Pancreas (tissue), 10 donors: ENCODE data around the gene MRPS11. TPM values are rescaled to one million over a fixed set of nuclear protein-coding genes. Genes with fewer than 3 reads are reported as not detected.

Experiments used
- ATAC-seq, 4 donors: fragments of 200-7000 bp; cut with Tn5 transposase; one replicate each; pipeline versions ENCODE4 v1.8.0 to v1.9.1; 2020; ENCODE audit warnings: mild to moderate bottlenecking in 4 of 4, moderate library complexity in 4 of 4
- DNase-seq, 6 donors: peaks; one replicate each; pipeline ENCODE4 v3.0.0-alpha.2; 2020
- FAIRE-seq: peaks from 2 replicates; lab custom pipeline; 2012; peaks lifted over from hg19 to GRCh38; lab: Jason Lieb, UNC
- H3K27ac ChIP-seq, 4 donors: fragments of 200-600 bp; sonication (generic); 1 replicate in 3 of 4; 2 replicates in 1 of 4; pipeline versions ENCODE4 v1.5.0 to v1.8.0; 2020
- H3K27me3 ChIP-seq, 4 donors: fragments of 200-600 bp; one replicate each; pipeline ENCODE4 v1.8.0; 2021
- H3K36me3 ChIP-seq, 3 donors: fragments of 200-600 bp; sonication (generic) in 1 of 3; one replicate each; pipeline versions ENCODE4 v1.5.0 to v1.8.0; 2020 to 2021
- H3K4me1 ChIP-seq, 3 donors: fragments of 200-600 bp; one replicate each; pipeline ENCODE4 v1.8.0; 2021
- H3K4me3 ChIP-seq, 4 donors: fragments of 200-600 bp; sonication (generic) in 2 of 4; one replicate each; pipeline versions ENCODE4 v1.5.0 to v1.8.0; 2020 to 2021
- H3K9me3 ChIP-seq, 4 donors: fragments of 200-600 bp; one replicate each; pipeline ENCODE4 v1.8.0; 2021
- CTCF ChIP-seq, 4 donors: fragments of 200-600 bp; sonication (generic) in 3 of 4; IDR thresholded peaks; one replicate each; pipeline versions ENCODE4 v1.5.0 to v1.8.0; 2021; ENCODE audit warnings: antibody characterized with exemption in 4 of 4
- WGBS, 2 donors: extraction: QIAGEN DNeasy Blood & Tissue Kit; methylation state at CpG; one replicate each; pipeline ENCODE4 v1.1.7; 2013; 5-methylcytosine and 5-hydroxymethylcytosine counted together
- intact Hi-C, 3 donors: fragments of 100-400 bp; cut with DNase I; formaldehyde crosslinking; loops; one replicate each; pipeline versions ENCODE4 v1.11.1 to v1.14.2; 2022
- polyA plus RNA-seq, 2 donors: library from polyadenylated mRNA; stranded (reverse); fragments of 200-250 nt; gene quantifications; one replicate each; pipeline ENCODE4 v1.2.3, GENCODE V29; 2013
- total RNA-seq, 6 donors: library from RNA; stranded (reverse); fragmentation: NEBNext Ultra II Directional in 4 of 6; extraction: Animal tissue kit (Norgen Biotek cat#: 25700) in 4 of 6; gene quantifications; one replicate each; pipeline versions ENCODE4 v1.2.1 to v1.2.4, GENCODE V29; 2021 to 2023
- donor health status: healthy with polysubstance abuse.
- donor health status: DM: no; HTN: no; CAD: no; lungs with moderate emphysema.
- donor health status: DM: no; HTN: no; CAD: no.
- donor health status: control.
- donor health status: control.
- donor health status: Bipolar disorder and iron deficiency.
- donor health status: DM: yes; HTN: yes; CAD: no.
- donor health status: DM: no; HTN: no; CAD: no.
- donor health status: DM: no; HTN: no; CAD: no.
- donor health status: DM: yes; HTN: yes; CAD: no.

MRPS11 gene
- total RNA-seq: 10 to 100 TPM; 12.7 to 21.0 (median 16.0) TPM
- polyA plus RNA-seq: 10 to 100 TPM; 20.2 to 29.5 TPM

GRCh38 chr15:88467073-88467934 lies at the start of gene MRPS11, which contains the start of gene MRPL46:
MRPS11 (plus strand) TSS chr15:88467708; CDS start chr15:88467718, 10 bp downstream.
MRPL46 (minus strand) TSS chr15:88467388; CDS start chr15:88467377, 11 bp downstream.
- ATAC-seq: peak; percentile 96 to 99 (median 98)
- no peak for FAIRE-seq
- Histone ChIP-seq H3K27me3 (no peaks in the 10 kb centered on the region), H3K4me1 (peaks cover 7 to 21% (median 14%) of the 10 kb centered on the region in 3 donors), H3K27ac (peak within 1 kb of the TSS; percentile 87 to 96 (median 93)), H3K36me3 (peaks cover 0 to 20% (median 3%) of the 10 kb centered on the region in 3 donors), H3K4me3 (peak within 1 kb of the TSS; percentile 74 to 92 (median 88)), H3K9me3 (no peaks in the 10 kb centered on the region)
- 0% methylated on average over 55 of the region's 55 CpGs for WGBS, 2 donors
- TF ChIP-seq CTCF (IDR thresholded peaks at IDR 0.05): no peak
- intact Hi-C loops: no loop called here
- peak; percentile 85 to 96 (median 88) for DNase-seq

GRCh38 chr15:88419830-88420229 lies 47.7 kb upstream of the MRPS11 start:
- intact Hi-C loops: no loop called here
- Histone ChIP-seq H3K4me1 (no peaks in the 10 kb centered on the region), H3K27ac (no peak overlapping the region), H3K27me3 (peaks cover 0 to 8% (median 0%) of the 10 kb centered on the region in 4 donors), H3K4me3 (no peak overlapping the region), H3K9me3 (no peaks in the 10 kb centered on the region), H3K36me3 (no peaks in the 10 kb centered on the region)
- 17 to 35% methylated on average over 3 of the region's 3 CpGs for WGBS, 2 donors
- TF ChIP-seq CTCF (IDR thresholded peaks at IDR 0.05): no peak
- FAIRE-seq: no peak
- ATAC-seq: no peak
- no peak for DNase-seq

DNA sequence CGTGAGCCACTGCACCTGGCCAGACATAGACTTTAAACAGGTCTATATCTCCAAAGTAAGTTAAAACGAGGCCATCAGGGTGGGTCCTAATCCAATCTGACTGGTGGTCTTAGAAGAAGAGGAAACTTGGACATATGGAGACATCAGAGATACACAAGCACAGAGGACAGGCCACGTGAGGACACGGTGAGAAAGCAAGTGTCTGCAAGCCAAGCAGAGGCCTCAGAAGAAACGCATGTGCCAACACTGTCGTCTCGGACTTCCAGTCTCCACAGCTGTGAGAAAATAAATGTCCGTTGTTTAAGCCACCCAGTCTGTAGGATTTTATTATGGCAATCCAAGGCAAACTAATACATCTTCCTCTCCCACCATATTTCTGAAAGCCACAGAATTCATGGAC lies 44.2 kb upstream of the MRPS11 start:
- Histone ChIP-seq H3K27ac (no peak overlapping the region), H3K9me3 (no peaks in the 10 kb centered on the region), H3K4me3 (no peak overlapping the region), H3K27me3 (peaks cover 0 to 8% (median 0%) of the 10 kb centered on the region in 4 donors), H3K36me3 (no peaks in the 10 kb centered on the region), H3K4me1 (no peaks in the 10 kb centered on the region)
- no peak for FAIRE-seq
- no peak for TF ChIP-seq CTCF (IDR thresholded peaks at IDR 0.05)
- no peak for DNase-seq
- 61 to 68% methylated on average over 8 of the region's 8 CpGs for WGBS, 2 donors
- no peak for ATAC-seq
- intact Hi-C loops: no loop called here

DNA sequence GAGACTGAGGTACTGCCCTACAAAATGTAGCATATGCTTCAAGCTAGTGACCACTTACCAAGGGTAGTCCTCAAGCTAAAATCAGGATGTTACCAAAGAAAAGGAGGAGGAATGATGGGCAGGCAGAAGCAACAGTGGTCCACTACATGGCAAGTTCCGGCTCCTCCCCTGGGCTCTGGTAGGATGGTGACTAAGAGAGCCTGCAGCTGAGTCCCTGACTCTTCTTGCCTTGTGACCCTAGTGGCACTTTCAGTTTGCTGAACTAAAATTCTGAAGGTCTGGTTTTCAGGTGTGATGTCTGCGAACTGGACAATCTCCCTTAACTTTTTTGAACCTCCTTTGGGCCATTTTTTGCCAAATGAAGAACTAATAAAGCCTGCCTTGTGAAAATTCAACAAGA lies 41.2 kb upstream of the MRPS11 start:
- H3K9me3 ChIP-seq: no peaks in the 10 kb centered on the region
- 45 to 62% methylated on average over 2 of the region's 2 CpGs for WGBS, 2 donors
- DNase-seq: no peak
- no peak overlapping the region for H3K4me3 ChIP-seq
- H3K4me1 ChIP-seq: no peaks in the 10 kb centered on the region
- no peaks in the 10 kb centered on the region for H3K36me3 ChIP-seq
- no peak for TF ChIP-seq CTCF (IDR thresholded peaks at IDR 0.05)
- H3K27me3 ChIP-seq: peaks cover 0 to 8% (median 0%) of the 10 kb centered on the region in 4 donors
- ATAC-seq: no peak
- H3K27ac ChIP-seq: no peak overlapping the region
- intact Hi-C loops: no loop called here
- FAIRE-seq: no peak

- H3K4me3 ChIP-seq: no peak overlapping the region
- no peak for DNase-seq
- TF ChIP-seq CTCF (IDR thresholded peaks at IDR 0.05): no peak
- no peak for ATAC-seq
- peaks cover 0 to 3% (median 0%) of the 10 kb centered on the region in 4 donors for H3K27me3 ChIP-seq
- no peaks in the 10 kb centered on the region for H3K36me3 ChIP-seq
- FAIRE-seq: no peak
- H3K27ac ChIP-seq: no peak overlapping the region
- intact Hi-C loops: no loop called here
- H3K4me1 ChIP-seq: no peaks in the 10 kb centered on the region
- WGBS, 2 donors: 28 to 33% methylated on average over 9 of the region's 9 CpGs
- H3K9me3 ChIP-seq: no peaks in the 10 kb centered on the region
Measured at GRCh38 chr15:88428053-88428452, 39.5 kb upstream of the MRPS11 start.
